Rectal smooth muscle tissue (tissue), 1 donor: Measurements from ENCODE around the gene CHI3L1.

Experiments
- H3K27ac ChIP-seq: one replicate; pipeline ENCODE4 v1.7.0; 2013; ENCODE audit warnings: low read depth, low read length, inconsistent platforms
- H3K27me3 ChIP-seq: one replicate; pipeline ENCODE4 v1.7.0; 2013; ENCODE audit warnings: low read length; ENCODE audit not compliant: control insufficient read depth, insufficient read depth
- H3K36me3 ChIP-seq: one replicate; pipeline ENCODE4 v1.7.0; 2013; ENCODE audit warnings: low read length; ENCODE audit not compliant: control insufficient read depth, insufficient read depth
- H3K4me1 ChIP-seq: one replicate; pipeline ENCODE4 v1.7.0; 2013; ENCODE audit warnings: low read length; ENCODE audit not compliant: control insufficient read depth, insufficient read depth
- H3K4me3 ChIP-seq: one replicate; pipeline ENCODE4 v1.7.0; 2013; ENCODE audit warnings: low read length
- H3K9ac ChIP-seq: one replicate; pipeline ENCODE4 v1.7.0; 2013; ENCODE audit warnings: low read length

Gene CHI3L1

DNA sequence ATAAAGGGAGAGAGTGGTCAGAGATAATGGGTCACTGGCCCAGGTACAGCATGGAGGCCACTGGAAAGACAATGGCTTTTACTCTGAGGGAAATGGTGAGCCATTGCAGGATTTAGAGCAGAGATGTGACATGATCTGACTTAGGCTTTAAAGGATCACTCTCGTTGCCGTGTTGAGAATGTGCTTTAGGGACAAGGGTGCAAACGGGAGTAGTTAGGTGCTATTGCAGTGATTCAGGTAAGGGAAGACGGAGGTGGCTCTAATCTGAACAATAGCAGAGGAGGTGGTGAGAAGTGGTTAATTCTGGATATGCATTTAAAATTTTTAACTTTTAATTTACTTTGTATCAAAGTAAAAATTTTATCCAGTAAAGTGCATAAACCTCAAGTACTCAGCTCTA is 49.2 kb downstream of the CHI3L1 start:
- Histone ChIP-seq H3K36me3 (no peaks in the 10 kb centered on the region), H3K27me3 (no peaks in the 10 kb centered on the region), H3K27ac (no peak overlapping the region), H3K4me3 (no peak overlapping the region), H3K4me1 (no peaks in the 10 kb centered on the region), H3K9ac (no peak overlapping the region)

GRCh38 chr1:203136409-203137042 is 50.0 kb downstream of the CHI3L1 start:
- Histone ChIP-seq H3K27ac (no peak overlapping the region), H3K9ac (no peak overlapping the region)

GRCh38 chr1:203135636-203136305 is 50.7 kb downstream of the CHI3L1 start:
- no peak overlapping the region for H3K9ac ChIP-seq
- H3K27me3 ChIP-seq = no peaks in the 10 kb centered on the region
- H3K36me3 ChIP-seq = no peaks in the 10 kb centered on the region
- no peak overlapping the region for H3K27ac ChIP-seq
- no peak overlapping the region for H3K4me3 ChIP-seq
- H3K4me1 ChIP-seq = no peaks in the 10 kb centered on the region

More at GRCh38 chr1:203136409-203137042, 50.0 kb downstream of the CHI3L1 start:
- Histone ChIP-seq H3K27me3 (no peaks in the 10 kb centered on the region), H3K4me3 (no peak overlapping the region), H3K36me3 (no peaks in the 10 kb centered on the region), H3K4me1 (no peaks in the 10 kb centered on the region)

GRCh38 chr1:203133970-203134725 is 52.4 kb downstream of the CHI3L1 start:
- no peak overlapping the region for H3K4me3 ChIP-seq
- no peaks in the 10 kb centered on the region for H3K4me1 ChIP-seq
- no peaks in the 10 kb centered on the region for H3K36me3 ChIP-seq
- no peaks in the 10 kb centered on the region for H3K27me3 ChIP-seq
- no peak overlapping the region for H3K27ac ChIP-seq
- no peak overlapping the region for H3K9ac ChIP-seq

DNA sequence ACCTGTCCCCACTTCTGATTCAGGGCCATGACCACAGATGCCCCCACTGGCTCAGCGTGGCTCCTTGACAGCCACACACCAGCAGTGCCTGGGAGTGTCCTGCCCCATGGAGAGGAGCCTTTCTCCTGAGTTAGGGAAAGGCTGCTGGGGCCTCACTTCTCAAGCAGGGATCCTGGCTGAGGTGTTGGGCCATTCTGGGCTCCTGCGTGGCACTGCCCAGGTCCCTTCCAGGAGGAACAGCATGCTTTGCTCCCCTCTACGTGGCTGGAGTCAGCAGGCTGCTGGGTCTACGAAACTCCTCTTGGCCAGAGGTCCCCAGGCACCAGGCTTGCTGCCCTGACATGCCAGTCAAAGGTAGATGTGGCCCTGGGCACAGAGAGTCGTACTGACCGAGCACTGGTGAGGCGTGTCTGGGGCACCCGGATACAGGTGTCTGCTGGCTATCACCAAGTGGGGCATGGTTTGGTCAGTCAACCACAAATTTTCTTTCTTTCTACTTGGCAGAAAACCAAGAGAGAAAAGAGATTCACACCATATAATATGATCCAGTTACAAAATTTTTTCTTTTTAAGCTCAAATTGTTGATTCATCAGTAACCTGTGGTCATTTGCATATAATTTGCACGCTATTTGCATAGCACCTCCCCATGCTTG is 54.8 kb downstream of the CHI3L1 start:
- Histone ChIP-seq H3K4me3 (no peak overlapping the region), H3K27ac (no peak overlapping the region), H3K36me3 (no peaks in the 10 kb centered on the region), H3K4me1 (peaks cover 8% of the 10 kb centered on the region), H3K9ac (no peak overlapping the region), H3K27me3 (peaks cover 5% of the 10 kb centered on the region)

- Histone ChIP-seq H3K4me3 (no peak overlapping the region), H3K27ac (no peak overlapping the region), H3K36me3 (no peaks in the 10 kb centered on the region), H3K4me1 (peaks cover 12% of the 10 kb centered on the region), H3K9ac (no peak overlapping the region), H3K27me3 (peaks cover 8% of the 10 kb centered on the region)
These were observed 56.0 kb downstream of the CHI3L1 start for GRCh38 chr1:203130358-203130985.

GRCh38 chr1:203129501-203130231 is 56.8 kb downstream of the CHI3L1 start:
- no peaks in the 10 kb centered on the region for H3K36me3 ChIP-seq
- no peak overlapping the region for H3K4me3 ChIP-seq
- peaks cover 10% of the 10 kb centered on the region for H3K27me3 ChIP-seq
- peaks cover 12% of the 10 kb centered on the region for H3K4me1 ChIP-seq
- H3K9ac ChIP-seq = no peak overlapping the region
- no peak overlapping the region for H3K27ac ChIP-seq
